NB4 (cell line): ENCODE measurements around the gene C4BPB.

Source experiments
- DNase-seq: peaks from one replicate; pipeline ENCODE4 v3.0.0; 2010; ENCODE audit warnings: low read depth
- H3K4me3 ChIP-seq: one replicate; pipeline ENCODE4 v1.5.1; 2011; ENCODE audit warnings: mild to moderate bottlenecking, low read depth, low read length, moderate library complexity
- CTCF ChIP-seq: IDR thresholded peaks from one replicate; pipeline ENCODE4 v1.5.1; 2012; ENCODE audit warnings: low read depth, low read length
- MAX ChIP-seq: IDR thresholded peaks from 2 replicates; pipeline ENCODE4 v1.6.1; 2011; ENCODE audit warnings: low read depth, low read length

C4BPB gene

GRCh38 chr1:207145401-207146058 is 56.9 kb downstream of the C4BPB start:
- TF ChIP-seq CTCF (no peak), MAX (peak; percentile 27; the same call in 1 of the 2 replicates)
- DNase-seq, result peak; percentile 67
- H3K4me3 ChIP-seq, result no peak overlapping the region
